IPS-20b (cell line): Measurements from ENCODE around the gene ICE2.

ENCODE experiments used
- H3K27ac ChIP-seq: one replicate; pipeline ENCODE4 v1.5.1; 2013; ENCODE audit warnings: low read length
- H3K27me3 ChIP-seq: 2 replicates; pipeline ENCODE4 v1.6.1; 2013; ENCODE audit warnings: mild to moderate bottlenecking, low read length, inconsistent platforms; ENCODE audit not compliant: insufficient read depth
- H3K36me3 ChIP-seq: 2 replicates; pipeline ENCODE4 v1.6.1; 2013; ENCODE audit warnings: low read depth, mild to moderate bottlenecking, inconsistent platforms, low read length, moderate library complexity; ENCODE audit not compliant: insufficient read depth
- H3K4me1 ChIP-seq: 2 replicates; pipeline ENCODE4 v1.6.1; 2013; ENCODE audit warnings: mild to moderate bottlenecking, control low read depth, inconsistent platforms, low read length, moderate library complexity; ENCODE audit not compliant: insufficient read depth
- H3K4me3 ChIP-seq: 2 replicates; pipeline ENCODE4 v1.5.1; 2013; ENCODE audit warnings: mild to moderate bottlenecking, low read length, inconsistent platforms
- H3K9ac ChIP-seq: 2 replicates; pipeline ENCODE4 v1.6.1; 2013; ENCODE audit warnings: low read depth, mild to moderate bottlenecking, inconsistent platforms, low read length, moderate library complexity
- H3K9me3 ChIP-seq: 2 replicates; pipeline ENCODE4 v1.6.1; 2013; ENCODE audit warnings: mild to moderate bottlenecking, low read depth, low read length, inconsistent platforms; ENCODE audit not compliant: insufficient read depth

ICE2 gene

GRCh38 chr15:60478566-60479360, at the start of gene ICE2:
Gene ICE2, minus strand, starts transcription at chr15:60479142. Its CDS starts 1,165 bp downstream, at chr15:60477977.
- peaks cover 31% of the 10 kb centered on the region for H3K36me3 ChIP-seq
- no peaks in the 10 kb centered on the region for H3K9me3 ChIP-seq
- H3K4me1 ChIP-seq, result peaks cover 17% of the 10 kb centered on the region
- peak within 1 kb of the TSS; percentile 80 for H3K4me3 ChIP-seq
- H3K27me3 ChIP-seq, result no peaks in the 10 kb centered on the region
- H3K27ac ChIP-seq, result peak within 1 kb of the TSS; percentile 79
- peak within 1 kb of the TSS; percentile 97 for H3K9ac ChIP-seq

DNA sequence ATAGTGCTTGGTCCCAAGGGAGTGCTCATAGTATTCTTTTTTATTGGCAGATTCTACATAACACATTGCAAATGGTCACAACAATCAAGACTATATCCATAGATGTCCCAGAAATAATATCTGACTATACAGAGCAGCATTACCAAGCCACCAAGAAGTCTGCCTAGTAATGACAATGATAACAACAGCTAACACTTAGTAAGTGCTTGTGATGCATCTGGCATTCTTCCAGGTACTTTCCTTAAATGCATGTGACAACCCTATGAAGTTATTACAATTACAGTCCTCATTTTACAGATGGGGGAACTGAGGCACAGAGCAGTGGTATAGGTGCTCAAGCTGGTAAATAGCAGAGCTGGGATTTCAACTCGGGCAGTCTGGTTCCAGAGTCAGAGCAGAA, 49.6 kb upstream of the ICE2 start:
- no peak overlapping the region for H3K27ac ChIP-seq
- no peaks in the 10 kb centered on the region for H3K4me1 ChIP-seq
- no peaks in the 10 kb centered on the region for H3K9me3 ChIP-seq
- no peak overlapping the region for H3K4me3 ChIP-seq
- no peak overlapping the region for H3K9ac ChIP-seq
- H3K27me3 ChIP-seq, result no peaks in the 10 kb centered on the region
- no peaks in the 10 kb centered on the region for H3K36me3 ChIP-seq

DNA sequence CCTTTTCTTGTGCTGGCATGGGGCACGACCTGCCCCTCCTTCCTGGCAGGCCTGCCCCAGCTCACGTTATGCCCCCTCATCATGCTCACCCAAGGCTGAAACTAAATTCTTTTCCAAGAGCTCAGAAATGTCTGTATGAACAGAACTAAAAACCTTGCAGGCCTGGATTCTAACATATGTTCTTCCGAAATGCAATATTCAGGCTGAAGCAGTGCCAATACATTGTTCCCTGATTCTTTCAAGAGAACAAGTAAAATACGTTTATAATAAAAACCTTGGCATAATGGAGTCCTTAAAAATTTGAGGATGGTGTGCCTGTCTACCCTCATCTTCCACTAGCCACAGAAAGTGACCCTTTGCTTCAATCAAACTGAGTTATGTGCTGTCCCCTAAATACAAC, 48.5 kb upstream of the ICE2 start:
- Histone ChIP-seq H3K4me1 (no peaks in the 10 kb centered on the region), H3K27ac (no peak overlapping the region), H3K27me3 (no peaks in the 10 kb centered on the region), H3K9me3 (no peaks in the 10 kb centered on the region), H3K4me3 (no peak overlapping the region), H3K36me3 (no peaks in the 10 kb centered on the region), H3K9ac (no peak overlapping the region)

GRCh38 chr15:60526127-60526616, 47.2 kb upstream of the ICE2 start:
- no peaks in the 10 kb centered on the region for H3K9me3 ChIP-seq
- no peaks in the 10 kb centered on the region for H3K4me1 ChIP-seq
- H3K27ac ChIP-seq, result no peak overlapping the region
- no peaks in the 10 kb centered on the region for H3K36me3 ChIP-seq
- no peak overlapping the region for H3K9ac ChIP-seq
- H3K27me3 ChIP-seq, result no peaks in the 10 kb centered on the region
- H3K4me3 ChIP-seq, result no peak overlapping the region

- H3K9ac ChIP-seq, result no peak overlapping the region
- H3K27ac ChIP-seq, result no peak overlapping the region
- H3K27me3 ChIP-seq, result no peaks in the 10 kb centered on the region
- no peak overlapping the region for H3K4me3 ChIP-seq
- H3K9me3 ChIP-seq, result no peaks in the 10 kb centered on the region
- H3K4me1 ChIP-seq, result no peaks in the 10 kb centered on the region
- H3K36me3 ChIP-seq, result no peaks in the 10 kb centered on the region
Observed at GRCh38 chr15:60525341-60526039, 46.5 kb upstream of the ICE2 start.

DNA sequence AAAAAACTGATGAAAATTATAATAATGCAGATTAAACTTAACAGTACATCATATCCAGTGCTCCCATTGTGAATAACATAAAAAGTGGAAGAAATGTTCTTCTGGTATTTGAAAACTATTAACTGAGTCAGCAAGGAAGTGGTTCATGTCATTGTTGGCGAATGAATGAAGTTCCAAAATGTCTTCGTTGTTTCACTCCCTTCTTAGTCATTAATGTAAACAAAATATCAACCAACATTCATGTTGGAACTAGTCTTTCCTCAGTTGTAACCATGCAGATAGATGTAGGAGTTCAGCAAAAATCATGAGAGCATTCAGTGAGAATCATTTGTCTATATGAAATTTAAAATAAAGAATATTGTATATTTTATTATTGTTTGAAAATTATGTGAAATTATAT, 44.1 kb upstream of the ICE2 start:
- Histone ChIP-seq H3K27ac (no peak overlapping the region), H3K9ac (no peak overlapping the region), H3K27me3 (no peaks in the 10 kb centered on the region), H3K4me3 (no peak overlapping the region), H3K4me1 (peaks cover 8% of the 10 kb centered on the region; the same call in 1 of the 2 replicates), H3K9me3 (no peaks in the 10 kb centered on the region), H3K36me3 (no peaks in the 10 kb centered on the region)

GRCh38 chr15:60520825-60521368, 42.0 kb upstream of the ICE2 start:
- peaks cover 8% of the 10 kb centered on the region; the same call in 1 of the 2 replicates for H3K4me1 ChIP-seq
- H3K4me3 ChIP-seq, result no peak overlapping the region
- H3K36me3 ChIP-seq, result no peaks in the 10 kb centered on the region
- H3K27me3 ChIP-seq, result no peaks in the 10 kb centered on the region
- H3K9me3 ChIP-seq, result no peaks in the 10 kb centered on the region
- no peak overlapping the region for H3K27ac ChIP-seq
- no peak overlapping the region for H3K9ac ChIP-seq

DNA sequence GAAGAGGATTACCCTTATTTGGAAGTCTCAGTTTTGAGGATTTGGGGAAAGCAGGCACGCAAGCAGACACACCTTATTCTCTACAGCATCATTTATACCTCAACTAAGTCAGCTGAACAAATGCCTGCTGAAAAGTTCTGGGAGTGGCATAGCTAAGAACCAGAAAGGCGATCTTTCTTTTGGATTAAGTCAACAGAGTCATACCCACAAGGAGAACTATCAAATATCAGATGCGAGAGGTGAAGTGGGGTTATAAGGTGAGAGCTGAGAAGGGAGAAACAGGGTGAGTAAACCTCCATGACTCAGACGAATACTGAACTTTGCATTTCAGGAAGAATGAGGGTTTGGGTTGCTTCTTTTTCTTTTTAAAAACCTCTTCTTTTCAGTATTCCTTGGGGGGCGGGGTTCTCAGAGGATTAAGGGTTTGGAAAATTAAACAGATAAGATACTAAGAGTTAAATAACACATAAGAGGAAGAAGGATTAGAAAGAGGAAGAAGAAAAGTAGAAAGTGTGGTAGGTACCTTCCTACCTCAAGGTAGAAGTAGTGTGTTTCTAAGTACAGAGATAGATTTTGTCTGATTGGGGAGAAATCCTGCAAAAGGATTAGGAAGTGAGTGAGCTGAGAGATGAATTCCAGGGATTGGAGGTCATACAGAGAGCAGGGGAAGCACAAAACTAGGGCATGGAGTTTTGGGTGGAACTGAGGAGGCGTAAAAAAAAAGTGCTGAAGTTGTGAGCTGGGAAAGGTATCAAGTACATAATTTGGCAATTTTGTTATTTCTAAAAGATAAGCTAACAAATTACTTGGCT, 41.3 kb upstream of the ICE2 start:
- Histone ChIP-seq H3K9ac (peak overlapping the region; percentile 12; the same call in 1 of the 2 replicates), H3K4me1 (peaks cover 8% of the 10 kb centered on the region; the same call in 1 of the 2 replicates), H3K9me3 (no peaks in the 10 kb centered on the region), H3K36me3 (no peaks in the 10 kb centered on the region), H3K4me3 (no peak overlapping the region), H3K27ac (no peak overlapping the region), H3K27me3 (no peaks in the 10 kb centered on the region)

- Histone ChIP-seq H3K4me1 (peaks cover 8% of the 10 kb centered on the region; the same call in 1 of the 2 replicates), H3K9ac (no peak overlapping the region), H3K4me3 (no peak overlapping the region), H3K9me3 (no peaks in the 10 kb centered on the region), H3K27ac (no peak overlapping the region), H3K36me3 (no peaks in the 10 kb centered on the region), H3K27me3 (no peaks in the 10 kb centered on the region)
Observed at GRCh38 chr15:60519218-60519617, 40.3 kb upstream of the ICE2 start.

GRCh38 chr15:60518511-60518910, 39.6 kb upstream of the ICE2 start:
- H3K27me3 ChIP-seq, result no peaks in the 10 kb centered on the region
- no peak overlapping the region for H3K27ac ChIP-seq
- H3K4me1 ChIP-seq, result peaks cover 8% of the 10 kb centered on the region; the same call in 1 of the 2 replicates
- H3K4me3 ChIP-seq, result no peak overlapping the region
- no peak overlapping the region for H3K9ac ChIP-seq
- no peaks in the 10 kb centered on the region for H3K9me3 ChIP-seq
- no peaks in the 10 kb centered on the region for H3K36me3 ChIP-seq

DNA sequence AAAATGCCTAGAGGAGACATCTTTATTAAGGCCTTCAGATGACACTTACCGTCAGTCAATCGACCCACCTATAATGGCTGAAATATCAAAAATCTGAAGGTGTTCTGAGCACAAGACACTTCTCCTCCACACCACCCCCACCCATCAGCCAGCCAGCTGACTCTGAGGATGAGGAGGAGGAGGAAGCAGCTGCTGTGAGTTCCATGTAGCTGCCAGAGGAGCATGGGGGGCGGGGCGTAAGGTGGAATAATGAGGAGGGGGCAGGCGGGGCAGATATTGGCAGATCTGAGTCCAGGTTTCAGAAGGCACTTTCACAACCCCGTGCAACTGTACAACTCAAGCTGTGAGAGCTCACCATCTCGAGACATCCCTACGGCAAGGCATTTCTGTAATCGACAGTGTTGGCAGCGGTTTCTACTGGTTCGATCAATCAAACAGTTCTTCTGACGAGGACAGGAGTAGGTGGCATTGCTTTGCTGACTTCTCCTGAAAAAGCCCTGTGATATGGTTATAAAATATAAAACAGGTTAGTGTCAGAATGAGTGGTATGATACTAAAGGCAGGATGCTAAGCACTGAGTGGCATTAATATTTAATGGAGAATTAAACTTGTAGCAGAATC, 35.4 kb upstream of the ICE2 start:
- 0 out of 2 replicates have a peak, but pooled peaks cover 4% of the 10 kb centered on the region for H3K4me1 ChIP-seq
- H3K9ac ChIP-seq, result no peak overlapping the region
- H3K9me3 ChIP-seq, result no peaks in the 10 kb centered on the region
- H3K27ac ChIP-seq, result no peak overlapping the region
- no peak overlapping the region for H3K4me3 ChIP-seq
- no peaks in the 10 kb centered on the region for H3K27me3 ChIP-seq
- peaks cover 6% of the 10 kb centered on the region; the same call in 1 of the 2 replicates for H3K36me3 ChIP-seq
